HepG2 (cell line): ENCODE measurements around the gene TTC39C. TPM values are rescaled to one million over a fixed set of nuclear protein-coding genes. Genes with fewer than 3 reads are reported as not detected.

Experiments used
- ARID2 ChIP-seq: sonication (generic); formaldehyde crosslinking; IDR thresholded peaks from 2 replicates; pipeline ENCODE4 v1.8.1; 2022; ENCODE audit warnings: mild to moderate bottlenecking, missing genetic modification reagents, borderline replicate concordance
- ARID3A ChIP-seq: IDR thresholded peaks from 2 replicates; pipeline ENCODE4 v1.6.1; 2012; ENCODE audit warnings: low read depth, low read length, improper control_type of control experiment
- GPBP1L1 ChIP-seq: sonication (generic); formaldehyde crosslinking; IDR thresholded peaks from 2 replicates; pipeline ENCODE4 v1.5.0; 2020; ENCODE audit warnings: mild to moderate bottlenecking, missing genetic modification reagents
- MYPOP ChIP-seq: sonication (generic); formaldehyde crosslinking; IDR thresholded peaks from 2 replicates; pipeline ENCODE4 v1.8.1; 2023; ENCODE audit warnings: mild to moderate bottlenecking, moderate library complexity, missing genetic modification reagents
- NFYB ChIP-seq: sonication (generic); formaldehyde crosslinking; IDR thresholded peaks from 2 replicates; pipeline ENCODE4 v1.4.0; 2020; ENCODE audit warnings: missing genetic modification reagents
- REL ChIP-seq: sonication (generic); formaldehyde crosslinking; conservative IDR thresholded peaks from 2 replicates; pipeline ENCODE4 v1.8.0; 2022; ENCODE audit warnings: mild to moderate bottlenecking, missing genetic modification reagents, moderate library complexity
- SNRNP70 ChIP-seq: fragments of 200-400 bp; formaldehyde crosslinking; IDR thresholded peaks from 2 replicates; pipeline ENCODE4 v1.6.1; 2017; ENCODE audit warnings: mild to moderate bottlenecking, low read depth, low read length, moderate library complexity
- SRSF9 ChIP-seq: fragments of 200-400 bp; formaldehyde crosslinking; IDR thresholded peaks from 2 replicates; pipeline ENCODE4 v1.6.1; 2018; ENCODE audit warnings: borderline replicate concordance, mild to moderate bottlenecking, low read depth, low read length; ENCODE audit not compliant: insufficient read depth, poor library complexity, severe bottlenecking
- TEF ChIP-seq: sonication (generic); formaldehyde crosslinking; IDR thresholded peaks from 2 replicates; pipeline ENCODE4 v1.5.0; 2020; ENCODE audit warnings: missing genetic modification reagents
- ZFP36L2 ChIP-seq: sonication (generic); formaldehyde crosslinking; IDR thresholded peaks from 2 replicates; pipeline ENCODE4 v1.4.0; 2020; ENCODE audit warnings: missing genetic modification reagents
- ZNF232 ChIP-seq: sonication (generic); formaldehyde crosslinking; IDR thresholded peaks from 2 replicates; pipeline ENCODE4 v1.4.0; 2020; ENCODE audit warnings: missing genetic modification reagents, borderline replicate concordance
- ZNF280D ChIP-seq: sonication (generic); formaldehyde crosslinking; IDR thresholded peaks from 2 replicates; pipeline ENCODE4 v1.5.1; 2020; ENCODE audit warnings: mild to moderate bottlenecking, missing genetic modification reagents
- ZNF282 ChIP-seq: fragments of 450-650 bp; IDR thresholded peaks from 2 replicates; pipeline ENCODE4 v1.6.1; 2018; ENCODE audit not compliant: partially characterized antibody
- ZNF34 ChIP-seq: sonication (generic); formaldehyde crosslinking; IDR thresholded peaks from 2 replicates; pipeline ENCODE4 v1.4.0; 2020; ENCODE audit warnings: mild to moderate bottlenecking, missing genetic modification reagents, borderline replicate concordance
- ZNF382 ChIP-seq: sonication (generic); formaldehyde crosslinking; IDR thresholded peaks from 2 replicates; pipeline ENCODE4 v1.5.0; 2020; ENCODE audit warnings: missing genetic modification reagents, mild to moderate bottlenecking, borderline replicate concordance
- ZNF597 ChIP-seq: sonication (generic); formaldehyde crosslinking; IDR thresholded peaks from 2 replicates; pipeline ENCODE4 v1.5.0; 2020; ENCODE audit warnings: missing genetic modification reagents
- ZNF639 ChIP-seq: conservative IDR thresholded peaks from 2 replicates; pipeline ENCODE4 v1.6.1; 2018; ENCODE audit warnings: missing genetic modification reagents
- polyA plus RNA-seq, 8 experiments: library from polyadenylated mRNA; depleted of rRNA in 3 of 8; stranded (reverse) in 7 of 8; unstranded in 1 of 8; fragments of >200 nt; fragmentation: Illumina TruSeq in 4 of 8; extraction: Trizol in 4 of 8; gene quantifications; 2 replicates each; pipeline versions ENCODE4 v1.2.1 to v1.2.3, GENCODE V29; 2011 to 2016; ENCODE audit warnings: low read depth in 4 of 8, missing spikeins in 1 of 8, mixed read lengths in 1 of 8; ENCODE audit not compliant: insufficient read depth in 1 of 8
- total RNA-seq, 5 experiments: library from RNA; depleted of rRNA; stranded (reverse); fragments of >200 nt; fragmentation: Illumina TruSeq; extraction: Trizol; gene quantifications; 2 replicates each; pipeline ENCODE4 v1.2.3, GENCODE V29; 2016; ENCODE audit warnings: low read depth in 1 of 5

TTC39C gene
- total and polyA plus RNA-seq, 2 of the 13 experiments (the other 11 are each of a cell fraction or from before 2014, with no cell fraction given) = 19.1 to 25.9 TPM

- TF ChIP-seq REL (CRISPR knock-in tag) (0 out of 2 replicates have a peak, but pooled peaks have one; percentile 36), ARID3A (peak; percentile 66; the same call in 1 of the 2 replicates), ZNF280D (peak; percentile 62; the same call in 1 of the 2 replicates), ZNF639 (CRISPR knock-in tag) (no peak), ZFP36L2 (CRISPR knock-in tag) (no peak), SRSF9 (no peak), ZNF282 (no peak), ZNF382 (CRISPR knock-in tag) (no peak), NFYB (CRISPR knock-in tag) (no peak), TEF (CRISPR knock-in tag) (no peak), ZNF597 (CRISPR knock-in tag) (no peak), SNRNP70 (no peak), MYPOP (CRISPR knock-in tag) (no peak), ZNF34 (CRISPR knock-in tag) (no peak), ZNF232 (CRISPR knock-in tag) (no peak), ARID2 (CRISPR knock-in tag) (no peak), GPBP1L1 (CRISPR knock-in tag) (no peak)
Measured at GRCh38 chr18:24075767-24076597, 61.4 kb downstream of the TTC39C start (continued).
